ENCODE results near the gene KCNJ6.
"Not testable (repeated sequence)": the region's sequence is repeated elsewhere in the genome, so short reads cannot be mapped to it uniquely, and the experiment has no call there.

DNA sequence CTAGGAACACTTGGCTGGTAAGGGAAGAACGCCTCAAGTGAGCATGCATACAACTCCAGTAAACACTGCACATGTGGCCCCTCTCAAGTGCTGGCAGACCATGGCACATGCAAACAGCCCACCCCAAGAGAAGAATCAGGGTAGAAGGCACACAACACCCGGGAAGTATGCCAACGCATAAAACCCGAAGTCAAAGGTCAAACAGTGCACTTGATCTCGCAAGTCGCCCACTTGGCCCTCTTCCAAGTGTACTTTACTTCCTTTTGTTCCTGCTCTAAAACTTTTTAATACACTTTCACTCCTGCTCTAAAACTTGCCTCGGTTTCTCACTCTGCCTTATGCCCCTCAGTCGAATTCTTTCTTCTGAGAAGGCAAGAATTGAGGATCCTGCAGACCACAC lies 4.0 kb upstream of the KCNJ6 start:
- TF ChIP-seq, protein P1, sequence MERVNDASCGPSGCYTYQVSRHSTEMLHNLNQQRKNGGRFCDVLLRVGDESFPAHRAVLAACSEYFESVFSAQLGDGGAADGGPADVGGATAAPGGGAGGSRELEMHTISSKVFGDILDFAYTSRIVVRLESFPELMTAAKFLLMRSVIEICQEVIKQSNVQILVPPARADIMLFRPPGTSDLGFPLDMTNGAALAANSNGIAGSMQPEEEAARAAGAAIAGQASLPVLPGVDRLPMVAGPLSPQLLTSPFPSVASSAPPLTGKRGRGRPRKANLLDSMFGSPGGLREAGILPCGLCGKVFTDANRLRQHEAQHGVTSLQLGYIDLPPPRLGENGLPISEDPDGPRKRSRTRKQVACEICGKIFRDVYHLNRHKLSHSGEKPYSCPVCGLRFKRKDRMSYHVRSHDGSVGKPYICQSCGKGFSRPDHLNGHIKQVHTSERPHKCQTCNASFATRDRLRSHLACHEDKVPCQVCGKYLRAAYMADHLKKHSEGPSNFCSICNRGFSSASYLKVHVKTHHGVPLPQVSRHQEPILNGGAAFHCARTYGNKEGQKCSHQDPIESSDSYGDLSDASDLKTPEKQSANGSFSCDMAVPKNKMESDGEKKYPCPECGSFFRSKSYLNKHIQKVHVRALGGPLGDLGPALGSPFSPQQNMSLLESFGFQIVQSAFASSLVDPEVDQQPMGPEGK (CRISPR knock-in tag; IDR thresholded peaks at IDR 0.05; ENCODE audit: borderline replicate concordance) = not testable (repeated sequence)
- not testable (repeated sequence) for TF ChIP-seq GLIS3 (CRISPR knock-in tag; IDR thresholded peaks at IDR 0.05); BACH2 (CRISPR knock-in tag; IDR thresholded peaks at IDR 0.05; ENCODE audit: borderline replicate concordance); ZC3H10 (CRISPR knock-in tag; IDR thresholded peaks at IDR 0.05); ESRRG (CRISPR knock-in tag; IDR thresholded peaks at IDR 0.05); ZFP30 (CRISPR knock-in tag; IDR thresholded peaks at IDR 0.05); PPARA (CRISPR knock-in tag; IDR thresholded peaks at IDR 0.05; ENCODE audit: borderline replicate concordance); ARNTL (CRISPR knock-in tag; IDR thresholded peaks at IDR 0.05; ENCODE audit: borderline replicate concordance, low read depth); TCF4 (CRISPR knock-in tag; IDR thresholded peaks at IDR 0.05; ENCODE audit: borderline replicate concordance)
- TF ChIP-seq, protein P2, sequence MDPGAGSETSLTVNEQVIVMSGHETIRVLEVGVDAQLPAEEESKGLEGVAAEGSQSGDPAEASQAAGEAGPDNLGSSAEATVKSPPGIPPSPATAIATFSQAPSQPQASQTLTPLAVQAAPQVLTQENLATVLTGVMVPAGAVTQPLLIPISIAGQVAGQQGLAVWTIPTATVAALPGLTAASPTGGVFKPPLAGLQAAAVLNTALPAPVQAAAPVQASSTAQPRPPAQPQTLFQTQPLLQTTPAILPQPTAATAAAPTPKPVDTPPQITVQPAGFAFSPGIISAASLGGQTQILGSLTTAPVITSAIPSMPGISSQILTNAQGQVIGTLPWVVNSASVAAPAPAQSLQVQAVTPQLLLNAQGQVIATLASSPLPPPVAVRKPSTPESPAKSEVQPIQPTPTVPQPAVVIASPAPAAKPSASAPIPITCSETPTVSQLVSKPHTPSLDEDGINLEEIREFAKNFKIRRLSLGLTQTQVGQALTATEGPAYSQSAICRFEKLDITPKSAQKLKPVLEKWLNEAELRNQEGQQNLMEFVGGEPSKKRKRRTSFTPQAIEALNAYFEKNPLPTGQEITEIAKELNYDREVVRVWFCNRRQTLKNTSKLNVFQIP (CRISPR knock-in tag; IDR thresholded peaks at IDR 0.05; ENCODE audit: borderline replicate concordance, low read depth) = not testable (repeated sequence)

All from SK-N-SH treated with all-trans-retinoic acid at 6 μM for 48 hours (cell line).